Keratinocyte (primary cell): ENCODE measurements around the gene ASH1L.

ENCODE experiments used
- EZH2 ChIP-seq: IDR thresholded peaks from one replicate; pipeline ENCODE4 v1.6.1; 2012; ENCODE audit warnings: inconsistent platforms, mild to moderate bottlenecking, low read length, moderate library complexity
- TF ChIP-seq, protein P1 (sequence below), 3 experiments: IDR thresholded peaks in 1 of 3; conservative IDR thresholded peaks in 1 of 3; optimal IDR thresholded peaks in 1 of 3; 2 replicates in 2 of 3; 3 replicates in 1 of 3; pipeline versions ENCODE3 to v1.5.1; 2011; ENCODE audit warnings: low read length in 3 of 3, mild to moderate bottlenecking in 3 of 3, moderate library complexity in 2 of 3, control low read depth in 1 of 3, inconsistent platforms in 1 of 3; ENCODE audit not compliant: insufficient read depth in 2 of 3; ENCODE audit errors: extremely low read depth in 1 of 3

GRCh38 chr1:155339515-155340097 is 223.0 kb downstream of the ASH1L start:
- TF ChIP-seq EZH2: no peak
- TF ChIP-seq, protein P1, sequence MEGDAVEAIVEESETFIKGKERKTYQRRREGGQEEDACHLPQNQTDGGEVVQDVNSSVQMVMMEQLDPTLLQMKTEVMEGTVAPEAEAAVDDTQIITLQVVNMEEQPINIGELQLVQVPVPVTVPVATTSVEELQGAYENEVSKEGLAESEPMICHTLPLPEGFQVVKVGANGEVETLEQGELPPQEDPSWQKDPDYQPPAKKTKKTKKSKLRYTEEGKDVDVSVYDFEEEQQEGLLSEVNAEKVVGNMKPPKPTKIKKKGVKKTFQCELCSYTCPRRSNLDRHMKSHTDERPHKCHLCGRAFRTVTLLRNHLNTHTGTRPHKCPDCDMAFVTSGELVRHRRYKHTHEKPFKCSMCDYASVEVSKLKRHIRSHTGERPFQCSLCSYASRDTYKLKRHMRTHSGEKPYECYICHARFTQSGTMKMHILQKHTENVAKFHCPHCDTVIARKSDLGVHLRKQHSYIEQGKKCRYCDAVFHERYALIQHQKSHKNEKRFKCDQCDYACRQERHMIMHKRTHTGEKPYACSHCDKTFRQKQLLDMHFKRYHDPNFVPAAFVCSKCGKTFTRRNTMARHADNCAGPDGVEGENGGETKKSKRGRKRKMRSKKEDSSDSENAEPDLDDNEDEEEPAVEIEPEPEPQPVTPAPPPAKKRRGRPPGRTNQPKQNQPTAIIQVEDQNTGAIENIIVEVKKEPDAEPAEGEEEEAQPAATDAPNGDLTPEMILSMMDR (optimal IDR thresholded peaks at IDR 0.05 in 1 of 3, IDR thresholded peaks at IDR 0.05 in 1 of 3, conservative IDR thresholded peaks at IDR 0.05 in 1 of 3; ENCODE audit: extremely low read depth in 1 of 3, insufficient read depth in 2 of 3, low read length in 3 of 3): no peak
